HUES64 (cell line): ENCODE data around the gene CDK6.
A peak's percentile ranks its signal among the peaks of the same experiment; 100 is the strongest.

ENCODE experiments used
- H3K27ac ChIP-seq: 2 replicates; pipeline ENCODE4 v1.7.0; 2013; ENCODE audit warnings: low read depth, low read length, inconsistent platforms
- H3K27me3 ChIP-seq: 2 replicates; pipeline ENCODE4 v1.6.1; 2013; ENCODE audit warnings: mild to moderate bottlenecking, low read length; ENCODE audit not compliant: insufficient read depth
- H3K36me3 ChIP-seq: 2 replicates; pipeline ENCODE4 v1.6.1; 2013; ENCODE audit warnings: mild to moderate bottlenecking, low read length; ENCODE audit not compliant: insufficient read depth
- H3K4me1 ChIP-seq: 2 replicates; pipeline ENCODE4 v1.6.1; 2013; ENCODE audit warnings: mild to moderate bottlenecking, low read length, moderate library complexity; ENCODE audit not compliant: insufficient read depth
- H3K4me3 ChIP-seq: 2 replicates; pipeline ENCODE4 v1.5.1; 2013; ENCODE audit warnings: mild to moderate bottlenecking, low read length, moderate library complexity
- H3K9ac ChIP-seq: 2 replicates; pipeline ENCODE4 v1.6.1; 2013; ENCODE audit warnings: mild to moderate bottlenecking, low read depth, low read length
- H3K9me3 ChIP-seq: 2 replicates; pipeline ENCODE4 v1.6.1; 2013; ENCODE audit warnings: low read depth, low read length; ENCODE audit not compliant: insufficient read depth
- WGBS: fragments of 150-250, 120-280 bp; methylation state at CpG from one replicate; pipeline ENCODE4 v1.1.7; 2013; ENCODE audit warnings: missing lambda C conversion rate; 5-methylcytosine and 5-hydroxymethylcytosine counted together

The CDK6 gene

DNA sequence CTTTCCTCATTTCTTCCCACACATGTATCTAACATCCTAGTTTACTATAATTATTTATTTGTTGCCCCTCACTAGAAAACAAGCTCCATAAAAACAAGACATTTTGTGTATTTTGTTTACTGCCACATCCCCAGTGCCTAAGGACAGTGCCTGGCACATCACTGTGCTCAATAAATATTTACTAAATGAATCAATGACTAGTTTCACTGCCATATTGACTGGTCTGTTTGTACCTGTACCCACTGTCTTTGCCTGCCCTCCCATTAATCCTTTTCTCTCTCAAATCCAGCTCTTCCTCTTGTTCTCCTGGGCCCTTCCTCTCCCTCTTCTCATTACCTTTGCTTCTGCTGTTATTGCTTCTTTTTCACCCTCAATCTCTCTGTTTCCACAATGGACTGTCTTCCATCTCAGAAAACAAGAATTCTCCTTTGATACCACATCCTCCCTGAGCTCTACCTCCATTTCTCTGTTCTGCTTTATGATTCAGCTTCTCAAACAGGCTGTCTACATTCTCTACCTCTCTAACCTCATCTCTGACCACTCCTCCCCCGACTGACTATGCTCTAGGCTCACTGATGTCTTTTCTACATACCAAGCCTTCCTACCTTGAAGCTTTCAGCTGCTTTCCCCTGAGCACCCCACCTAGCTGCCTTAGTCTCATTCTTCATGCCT lies 237.9 kb downstream of the CDK6 start:
- Histone ChIP-seq H3K9me3 (no peaks in the 10 kb centered on the region), H3K36me3 (no peaks in the 10 kb centered on the region), H3K27me3 (peaks cover 1% of the 10 kb centered on the region; the same call in 1 of the 2 replicates), H3K4me1 (0 out of 2 replicates have a peak, but pooled peaks cover 5% of the 10 kb centered on the region), H3K27ac (no peak overlapping the region), H3K4me3 (no peak overlapping the region), H3K9ac (no peak overlapping the region)
- WGBS, result 71% methylated on average over 1 of the region's 1 CpG

- 90% methylated on average over 3 of the region's 4 CpGs for WGBS
- Histone ChIP-seq H3K27ac (no peak overlapping the region), H3K27me3 (peaks cover 29% of the 10 kb centered on the region), H3K9ac (no peak overlapping the region), H3K36me3 (no peaks in the 10 kb centered on the region), H3K4me3 (no peak overlapping the region), H3K9me3 (no peaks in the 10 kb centered on the region), H3K4me1 (0 out of 2 replicates have a peak, but pooled peaks cover 5% of the 10 kb centered on the region)
Observed at GRCh38 chr7:92595281-92595680, 241.1 kb downstream of the CDK6 start.

GRCh38 chr7:92594746-92595145 lies 241.6 kb downstream of the CDK6 start:
- H3K27me3 ChIP-seq, result peaks cover 29% of the 10 kb centered on the region
- H3K4me3 ChIP-seq, result no peak overlapping the region
- H3K36me3 ChIP-seq, result no peaks in the 10 kb centered on the region
- no peaks in the 10 kb centered on the region for H3K9me3 ChIP-seq
- H3K27ac ChIP-seq, result no peak overlapping the region
- WGBS, result 92% methylated on average over 3 of the region's 3 CpGs
- H3K4me1 ChIP-seq, result 0 out of 2 replicates have a peak, but pooled peaks cover 5% of the 10 kb centered on the region
- no peak overlapping the region for H3K9ac ChIP-seq

GRCh38 chr7:92590711-92591310 lies 245.6 kb downstream of the CDK6 start:
- H3K4me1 ChIP-seq, result peaks cover 5% of the 10 kb centered on the region; the same call in 1 of the 2 replicates
- H3K9me3 ChIP-seq, result no peaks in the 10 kb centered on the region
- no peaks in the 10 kb centered on the region; the same call in none of the 2 replicates for H3K36me3 ChIP-seq
- peaks cover 29% of the 10 kb centered on the region for H3K27me3 ChIP-seq
- H3K4me3 ChIP-seq, result peak overlapping the region; percentile 98
- H3K27ac ChIP-seq, result no peak overlapping the region
- H3K9ac ChIP-seq, result peak overlapping the region; percentile 99; the same call in 1 of the 2 replicates
- WGBS, result 54% methylated on average over 19 of the region's 19 CpGs

DNA sequence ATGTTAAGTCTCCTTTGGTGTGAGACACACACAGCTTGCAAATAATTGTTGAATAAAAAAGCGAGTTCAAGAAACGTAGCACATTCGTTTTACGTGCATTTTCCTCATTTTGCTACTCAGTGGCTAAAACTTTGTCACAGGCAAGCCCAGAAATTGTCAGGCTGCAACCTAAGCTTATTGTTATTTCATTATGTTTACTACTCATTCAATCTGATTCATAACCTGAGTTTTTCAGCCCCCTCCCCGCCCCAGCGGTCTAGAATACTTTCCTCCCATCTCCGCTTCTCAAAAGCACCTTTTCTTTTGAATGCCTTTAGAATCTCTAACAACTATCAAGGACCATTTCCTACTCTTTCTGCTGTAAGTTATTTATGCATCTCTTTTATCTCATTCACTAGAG lies 247.3 kb downstream of the CDK6 start:
- WGBS, result 40% methylated on average over 7 of the region's 7 CpGs
- Histone ChIP-seq H3K9me3 (no peaks in the 10 kb centered on the region), H3K27ac (no peak overlapping the region)

DNA sequence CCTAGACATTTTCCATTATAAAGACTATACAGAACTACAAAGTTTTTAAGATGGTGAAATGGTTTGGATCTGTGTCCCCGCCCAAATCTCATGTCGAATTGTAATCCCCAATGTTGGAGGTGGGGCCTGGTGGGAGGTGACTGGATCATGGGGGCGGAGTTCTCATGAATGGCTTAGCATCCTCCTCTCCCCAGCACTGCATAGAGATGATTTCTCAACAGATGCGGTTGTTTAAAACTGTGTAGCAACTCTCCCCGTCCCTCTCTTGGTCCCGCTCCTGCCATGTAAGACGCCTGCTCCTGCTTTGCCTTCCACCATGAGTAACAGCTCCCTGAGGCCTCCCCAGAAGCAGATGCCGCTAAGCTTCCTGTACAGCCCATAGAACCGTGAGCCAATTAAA lies 247.8 kb downstream of the CDK6 start:
- H3K9me3 ChIP-seq, result no peaks in the 10 kb centered on the region
- H3K9ac ChIP-seq, result no peak overlapping the region
- 82% methylated on average over 9 of the region's 9 CpGs for WGBS
- H3K27me3 ChIP-seq, result peaks cover 29% of the 10 kb centered on the region
- peaks cover 4% of the 10 kb centered on the region for H3K36me3 ChIP-seq
- H3K4me3 ChIP-seq, result peak overlapping the region; percentile 98
- H3K4me1 ChIP-seq, result peaks cover 5% of the 10 kb centered on the region; the same call in 1 of the 2 replicates
- H3K27ac ChIP-seq, result no peak overlapping the region

More for the DNA sequence above, 247.3 kb downstream of the CDK6 start:
- H3K27me3 ChIP-seq, result peaks cover 29% of the 10 kb centered on the region
- peak overlapping the region; percentile 98 for H3K4me3 ChIP-seq
- H3K36me3 ChIP-seq, result peaks cover 4% of the 10 kb centered on the region
- H3K4me1 ChIP-seq, result peaks cover 5% of the 10 kb centered on the region; the same call in 1 of the 2 replicates
- H3K9ac ChIP-seq, result peak overlapping the region; percentile 99

DNA sequence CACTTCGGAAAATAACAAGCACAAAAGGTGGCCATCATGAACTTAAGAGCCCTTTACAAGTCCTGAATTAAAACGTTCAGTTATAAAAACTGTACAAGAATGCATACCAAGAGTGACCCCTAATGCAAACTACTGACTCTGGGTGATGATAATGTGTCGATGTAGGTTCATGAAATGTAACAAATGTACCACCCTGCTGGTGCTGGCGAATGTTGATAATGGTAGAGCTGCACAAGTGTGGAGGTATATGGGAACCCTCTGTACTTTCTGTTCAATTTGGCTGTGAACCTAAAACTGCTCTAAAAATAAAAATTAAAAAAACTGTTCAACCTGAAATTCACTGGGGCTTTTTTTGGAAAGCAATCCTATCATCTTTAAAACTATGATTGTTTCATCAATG lies 249.5 kb downstream of the CDK6 start:
- Histone ChIP-seq H3K27ac (no peak overlapping the region), H3K4me1 (peaks cover 5% of the 10 kb centered on the region; the same call in 1 of the 2 replicates), H3K36me3 (peaks cover 5% of the 10 kb centered on the region), H3K9ac (no peak overlapping the region), H3K9me3 (no peaks in the 10 kb centered on the region), H3K27me3 (peaks cover 15% of the 10 kb centered on the region), H3K4me3 (no peak overlapping the region)
- WGBS, result 88% methylated on average over 4 of the region's 4 CpGs

- Histone ChIP-seq H3K4me1 (peaks cover 5% of the 10 kb centered on the region; the same call in 1 of the 2 replicates), H3K36me3 (peaks cover 9% of the 10 kb centered on the region), H3K9me3 (no peaks in the 10 kb centered on the region), H3K9ac (no peak overlapping the region), H3K27ac (no peak overlapping the region), H3K27me3 (peaks cover 11% of the 10 kb centered on the region), H3K4me3 (no peak overlapping the region)
Observed at GRCh38 chr7:92586403-92586802, 250.0 kb downstream of the CDK6 start.

DNA sequence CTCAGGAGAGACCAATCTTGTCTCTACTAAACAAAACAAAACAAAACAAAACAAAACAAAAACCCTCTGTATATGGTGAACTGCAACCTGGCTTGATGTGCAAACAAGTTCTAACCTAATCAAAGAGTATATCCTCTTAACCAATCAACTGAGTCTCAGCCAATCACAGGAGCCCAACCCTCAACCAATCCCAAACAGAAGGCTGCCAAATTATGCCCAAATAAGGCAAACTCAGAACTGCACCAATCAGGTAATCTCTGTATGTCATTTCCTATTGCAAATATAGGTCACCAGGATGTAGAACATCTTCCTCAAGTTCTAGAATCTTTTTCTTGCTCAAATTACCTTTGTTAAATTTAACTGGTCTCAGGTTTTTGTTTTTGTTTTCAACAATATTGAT lies 251.4 kb downstream of the CDK6 start:
- H3K36me3 ChIP-seq, result peaks cover 23% of the 10 kb centered on the region
- H3K27ac ChIP-seq, result peak overlapping the region; percentile 67
- no peak overlapping the region for H3K9ac ChIP-seq
- H3K27me3 ChIP-seq, result no peaks in the 10 kb centered on the region
- H3K4me3 ChIP-seq, result no peak overlapping the region
- H3K4me1 ChIP-seq, result peaks cover 5% of the 10 kb centered on the region; the same call in 1 of the 2 replicates
- no peaks in the 10 kb centered on the region for H3K9me3 ChIP-seq

- H3K9ac ChIP-seq, result no peak overlapping the region
- H3K36me3 ChIP-seq, result peaks cover 43% of the 10 kb centered on the region
- no peaks in the 10 kb centered on the region for H3K9me3 ChIP-seq
- WGBS, result no CpG with 5 or more reads among the region's 1 CpG
- no peak overlapping the region for H3K27ac ChIP-seq
- H3K4me1 ChIP-seq, result no peaks in the 10 kb centered on the region
- H3K4me3 ChIP-seq, result no peak overlapping the region
- H3K27me3 ChIP-seq, result no peaks in the 10 kb centered on the region
Observed at GRCh38 chr7:92582948-92583347, 253.4 kb downstream of the CDK6 start.

DNA sequence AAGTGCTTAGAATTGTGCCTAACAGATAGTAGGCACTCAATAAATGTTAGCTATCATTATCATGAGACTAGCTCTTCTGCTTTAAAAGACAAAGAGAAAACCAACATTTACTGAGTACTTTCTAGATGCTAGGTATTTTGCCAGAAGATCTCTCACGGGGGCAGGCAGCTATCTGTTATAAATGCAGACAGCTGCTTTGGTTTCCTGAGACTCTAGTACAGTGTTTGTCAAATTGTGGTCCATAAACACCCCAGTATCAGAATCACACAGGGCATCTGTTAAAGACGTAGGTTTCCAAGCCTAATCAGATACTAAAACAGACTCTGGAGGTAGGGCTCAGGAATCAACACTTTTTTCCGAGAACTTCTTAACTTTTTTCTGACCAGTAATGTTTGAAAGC lies 260.1 kb downstream of the CDK6 start:
- 98% methylated on average over 3 of the region's 3 CpGs for WGBS
- Histone ChIP-seq H3K4me3 (no peak overlapping the region), H3K27me3 (no peaks in the 10 kb centered on the region), H3K27ac (no peak overlapping the region), H3K36me3 (peaks cover 95% of the 10 kb centered on the region), H3K9ac (no peak overlapping the region), H3K9me3 (no peaks in the 10 kb centered on the region), H3K4me1 (no peaks in the 10 kb centered on the region)
